Uterus (tissue), 4 donors: Measurements from ENCODE around the gene GGTA1. TPM values are rescaled to one million over a fixed set of nuclear protein-coding genes. Genes with fewer than 3 reads are reported as not detected.

Experiments used
- DNase-seq, 2 donors: peaks; one replicate each; pipeline ENCODE4 v3.0.0-alpha.2; 2019 to 2020
- H3K27ac ChIP-seq, 2 donors: fragments of 200-600 bp; sonication (generic); 1 replicate in 1 of 2; 2 replicates in 1 of 2; pipeline ENCODE4 v1.5.1; 2016 to 2018
- H3K27me3 ChIP-seq, 2 donors: fragments of 200-600 bp; sonication (generic); one replicate each; pipeline ENCODE4 v1.5.1; 2018 to 2019; ENCODE audit warnings: control low read depth in 1 of 2
- H3K36me3 ChIP-seq, 2 donors: fragments of 200-600 bp; sonication (generic); one replicate each; pipeline ENCODE4 v1.5.1; 2019; ENCODE audit warnings: control low read depth in 1 of 2
- H3K4me1 ChIP-seq, 2 donors: fragments of 200-600 bp; sonication (generic); one replicate each; pipeline ENCODE4 v1.5.1; 2018 to 2019; ENCODE audit warnings: control low read depth in 1 of 2
- H3K4me3 ChIP-seq, 2 donors: fragments of 200-600 bp; sonication (generic); 1 replicate in 1 of 2; 2 replicates in 1 of 2; pipeline ENCODE4 v1.5.1; 2018 to 2019; ENCODE audit warnings: mild to moderate bottlenecking in 1 of 2
- H3K9me3 ChIP-seq, 2 donors: fragments of 200-600 bp; sonication (generic); one replicate each; pipeline ENCODE4 v1.5.1; 2019; ENCODE audit warnings: control low read depth in 1 of 2
- POLR2A ChIP-seq, 2 donors: fragments of 450-650 bp; IDR thresholded peaks; one replicate each; pipeline ENCODE4 v1.6.1; 2016; ENCODE audit warnings: antibody characterized with exemption in 2 of 2, mild to moderate bottlenecking in 1 of 2, moderate library complexity in 1 of 2
- intact Hi-C: fragments of 100-400 bp; cut with DNase I; formaldehyde crosslinking; loops from one replicate; pipeline ENCODE4 v1.15.1; 2023; ENCODE audit warnings: low total_unique reads
- total RNA-seq, 4 donors: library from RNA; depleted of rRNA in 3 of 4; stranded (reverse); fragments of >200 nt in 3 of 4; gene quantifications; one replicate each; pipeline versions ENCODE4 v1.1.0 to v1.2.4, GENCODE V29; 2014 to 2023
- TF ChIP-seq, protein P1 (sequence below), 4 experiments: fragments of 200-600 bp in 2 of 4; fragments of 450-650 bp in 2 of 4; sonication (generic) in 2 of 4; IDR thresholded peaks; one replicate each; pipeline ENCODE4 v1.5.1; 2016 to 2019; ENCODE audit warnings: antibody characterized with exemption in 4 of 4, mild to moderate bottlenecking in 2 of 4, moderate library complexity in 1 of 4
- donor health status: DM: yes; HTN: yes; CAD: no.

GGTA1 gene
- total RNA-seq, 4 donors from 2014 or later = 0.77 to 16.3 (median 6.0) TPM

GRCh38 chr9:121411993-121412392, 87.7 kb downstream of the GGTA1 start:
- TF ChIP-seq POLR2A (IDR thresholded peaks at IDR 0.05) = no peak
- TF ChIP-seq, protein P1, sequence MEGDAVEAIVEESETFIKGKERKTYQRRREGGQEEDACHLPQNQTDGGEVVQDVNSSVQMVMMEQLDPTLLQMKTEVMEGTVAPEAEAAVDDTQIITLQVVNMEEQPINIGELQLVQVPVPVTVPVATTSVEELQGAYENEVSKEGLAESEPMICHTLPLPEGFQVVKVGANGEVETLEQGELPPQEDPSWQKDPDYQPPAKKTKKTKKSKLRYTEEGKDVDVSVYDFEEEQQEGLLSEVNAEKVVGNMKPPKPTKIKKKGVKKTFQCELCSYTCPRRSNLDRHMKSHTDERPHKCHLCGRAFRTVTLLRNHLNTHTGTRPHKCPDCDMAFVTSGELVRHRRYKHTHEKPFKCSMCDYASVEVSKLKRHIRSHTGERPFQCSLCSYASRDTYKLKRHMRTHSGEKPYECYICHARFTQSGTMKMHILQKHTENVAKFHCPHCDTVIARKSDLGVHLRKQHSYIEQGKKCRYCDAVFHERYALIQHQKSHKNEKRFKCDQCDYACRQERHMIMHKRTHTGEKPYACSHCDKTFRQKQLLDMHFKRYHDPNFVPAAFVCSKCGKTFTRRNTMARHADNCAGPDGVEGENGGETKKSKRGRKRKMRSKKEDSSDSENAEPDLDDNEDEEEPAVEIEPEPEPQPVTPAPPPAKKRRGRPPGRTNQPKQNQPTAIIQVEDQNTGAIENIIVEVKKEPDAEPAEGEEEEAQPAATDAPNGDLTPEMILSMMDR (IDR thresholded peaks at IDR 0.05) = no peak
- Histone ChIP-seq H3K4me3 (no peak overlapping the region), H3K4me1 (no peaks in the 10 kb centered on the region), H3K27ac (no peak overlapping the region), H3K36me3 (no peaks in the 10 kb centered on the region), H3K9me3 (no peaks in the 10 kb centered on the region), H3K27me3 (no peaks in the 10 kb centered on the region)
- intact Hi-C loops = no loop called here
- no peak for DNase-seq

DNA sequence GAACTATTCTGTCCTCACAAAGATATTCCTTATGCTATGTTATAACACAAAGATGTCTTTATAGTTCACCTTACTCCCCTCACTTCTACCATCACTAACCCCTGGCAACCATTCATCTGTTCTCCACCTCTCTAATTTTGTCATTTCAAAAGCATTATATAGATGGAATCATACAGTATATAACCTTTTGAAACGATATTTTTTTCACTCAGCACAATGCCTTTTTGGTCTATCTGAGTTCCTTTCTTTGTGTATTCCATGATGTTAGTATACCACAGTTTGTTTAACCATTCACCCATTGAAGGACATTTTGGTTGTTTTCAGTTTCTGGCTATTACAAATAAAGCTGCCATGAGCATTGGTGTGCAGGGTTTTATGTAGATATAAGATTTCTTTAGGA, 93.7 kb downstream of the GGTA1 start:
- Histone ChIP-seq H3K27ac (no peak overlapping the region), H3K36me3 (no peaks in the 10 kb centered on the region), H3K4me3 (no peak overlapping the region), H3K4me1 (no peaks in the 10 kb centered on the region), H3K27me3 (no peaks in the 10 kb centered on the region), H3K9me3 (no peaks in the 10 kb centered on the region)
- TF ChIP-seq, protein P1 (IDR thresholded peaks at IDR 0.05) = no peak
- no peak for TF ChIP-seq POLR2A (IDR thresholded peaks at IDR 0.05)
- intact Hi-C loops = no loop called here
- no peak for DNase-seq

Other genes with a start within 250 kb of the GGTA1 start
- gene GSN, start 231.7 kb downstream of the GGTA1 start, total RNA-seq = 1,000 to 10,000 TPM in 2 of 4 donors, 100 to 1,000 TPM in 2; 567 to 1,619 (median 884) TPM
- 100 to 1,000 TPM; 143 to 299 (median 158) TPM for gene STOM, start 129.6 kb downstream of the GGTA1 start, total RNA-seq
- 100 to 1,000 TPM in 1 of 4 donors, 10 to 100 TPM in 3; 22.0 to 139 (median 31.6) TPM for gene DAB2IP, start 151.8 kb upstream of the GGTA1 start, total RNA-seq